Caco-2 (cell line): Measurements from ENCODE around the gene ANKRD44. TPM values are rescaled to one million over a fixed set of nuclear protein-coding genes. Genes with fewer than 3 reads are reported as not detected.

ENCODE experiments used
- BruUV-seq: library from RNA; stranded (reverse); fragments of 400-500 nt; replicated peaks from 2 replicates; lab custom pipeline; 2021; lab: Mats Ljungman, UMichigan
- CTCF ChIA-PET: fragments of 300-600 bp; sonication (Branson Sonifier 250); formaldehyde crosslinking; loops from one replicate; lab custom pipeline; 2022; ENCODE audit warnings: antibody characterized with exemption; lab: Charles Lee
- POLR2A ChIA-PET: fragments of 300-600 bp; sonication (Branson Sonifier 250); formaldehyde crosslinking; loops from one replicate; lab custom pipeline; 2022; ENCODE audit warnings: antibody characterized with exemption; lab: Charles Lee
- DNase-seq, 2 experiments: peaks; one replicate each; pipeline versions ENCODE4 v3.0.0 to v3.0.0-alpha.2; 2020 to 2022
- H3K27me3 ChIP-seq: replicated peaks from 2 replicates; pipeline ENCODE4 v1.6.0; 2011; ENCODE audit warnings: low read length; ENCODE audit not compliant: control insufficient read depth, insufficient read depth
- H3K36me3 ChIP-seq: 2 replicates; pipeline ENCODE4 v1.5.1; 2011; ENCODE audit warnings: low read length; ENCODE audit not compliant: control insufficient read depth, insufficient read depth
- H3K4me1 ChIP-seq: fragments of 250-450 bp; sonication (Bioruptor Pico); 2 replicates; pipeline ENCODE4 v1.5.1; 2020; ENCODE audit warnings: mild to moderate bottlenecking
- H3K4me3 ChIP-seq: 2 replicates; pipeline ENCODE4 v1.5.1; 2011; ENCODE audit warnings: low read depth, mild to moderate bottlenecking, control low read depth, low read length
- H3K9me3 ChIP-seq: fragments of 250-450 bp; sonication (Bioruptor Pico); 2 replicates; pipeline ENCODE4 v1.5.1; 2020; ENCODE audit warnings: mild to moderate bottlenecking, moderate library complexity
- H3K27ac Mint-ChIP-seq: one replicate; pipeline ENCODE4 v1.8.0; 2022; ENCODE audit warnings: mixed read lengths; ENCODE audit not compliant: unreplicated experiment
- H3K27me3 Mint-ChIP-seq: one replicate; pipeline ENCODE4 v1.8.0; 2022; ENCODE audit warnings: mixed read lengths; ENCODE audit not compliant: insufficient read depth, unreplicated experiment
- H3K36me3 Mint-ChIP-seq: one replicate; pipeline ENCODE4 v1.8.0; 2022; ENCODE audit warnings: mild to moderate bottlenecking, mixed read lengths; ENCODE audit not compliant: insufficient read depth, unreplicated experiment
- H3K4me1 Mint-ChIP-seq: one replicate; pipeline ENCODE4 v1.8.0; 2022; ENCODE audit warnings: low read depth, mixed read lengths; ENCODE audit not compliant: unreplicated experiment
- H3K4me3 Mint-ChIP-seq: one replicate; pipeline ENCODE4 v1.8.0; 2022; ENCODE audit warnings: mild to moderate bottlenecking, moderate library complexity, mixed read lengths; ENCODE audit not compliant: unreplicated experiment
- H3K9me3 Mint-ChIP-seq: one replicate; pipeline ENCODE4 v1.8.0; 2022; ENCODE audit warnings: mixed read lengths; ENCODE audit not compliant: unreplicated experiment
- CTCF ChIP-seq, 2 experiments: fragments of 200-600 bp in 1 of 2; IDR thresholded peaks; 1 replicate in 1 of 2; 2 replicates in 1 of 2; pipeline versions ENCODE4 v1.5.1 to v1.8.0; 2011 to 2022; ENCODE audit warnings: antibody characterized with exemption in 1 of 2, control low read depth in 1 of 2, inconsistent platforms in 1 of 2, low read depth in 1 of 2, low read length in 1 of 2, mild to moderate bottlenecking in 1 of 2, moderate library complexity in 1 of 2; ENCODE audit not compliant: insufficient read depth in 1 of 2, severe bottlenecking in 1 of 2, unreplicated experiment in 1 of 2
- intact Hi-C: fragments of 100-400 bp; cut with micrococcal nuclease; formaldehyde crosslinking; loops from one replicate; pipeline ENCODE4 v1.10.0; 2022; ENCODE audit not compliant: unreplicated experiment
- total RNA-seq: library from RNA; stranded (reverse); gene quantifications from 2 replicates; pipeline ENCODE4 v1.2.3, GENCODE V29; 2022

The ANKRD44 gene
- total RNA-seq, 1 experiment from 2014 or later, result 1.0 TPM

DNA sequence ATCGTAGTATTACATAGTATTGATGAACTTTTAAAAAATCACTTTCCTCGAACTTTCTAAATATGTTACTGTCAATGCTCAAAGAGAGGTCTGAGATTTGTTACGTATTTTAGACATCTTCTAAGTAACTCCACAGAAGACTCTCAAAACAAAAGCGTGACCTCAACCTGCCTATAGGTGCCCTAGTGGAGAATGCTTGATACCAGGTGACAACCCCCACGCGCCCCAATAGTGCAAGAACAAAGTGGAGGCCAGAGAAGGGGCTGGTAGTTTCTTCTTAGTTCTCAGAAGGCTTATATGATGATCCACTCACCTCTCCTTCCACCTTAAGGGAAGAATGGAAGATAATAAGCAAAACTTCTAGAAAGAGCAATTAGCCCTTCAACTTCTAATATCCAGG lies 102.6 kb downstream of the ANKRD44 start:
- TF ChIP-seq CTCF (IDR thresholded peaks at IDR 0.05; ENCODE audit: insufficient read depth in 1 of 2, low read depth in 1 of 2, low read length in 1 of 2, severe bottlenecking in 1 of 2, unreplicated experiment in 1 of 2), result no peak

DNA sequence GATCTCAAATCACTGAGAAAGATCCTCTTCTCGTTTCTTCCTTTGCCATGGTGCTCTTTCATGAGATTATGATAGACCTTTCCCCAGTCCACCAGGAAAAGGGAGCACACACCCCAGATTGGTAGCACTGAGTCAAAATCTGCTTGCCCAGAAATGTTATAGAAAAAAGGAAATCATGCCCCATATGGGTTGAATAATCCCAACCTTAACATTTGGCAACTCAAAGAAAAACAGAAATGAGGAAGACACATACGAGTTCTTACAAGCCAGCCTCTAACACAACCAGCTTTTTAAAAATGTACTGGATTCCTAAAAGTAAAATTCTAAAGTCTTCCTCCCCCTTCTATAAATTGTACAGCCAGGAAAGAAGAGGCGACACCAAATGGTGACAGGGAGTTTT lies 103.0 kb downstream of the ANKRD44 start:
- intact Hi-C loops, result no loop called here
- TF ChIP-seq CTCF (IDR thresholded peaks at IDR 0.05; ENCODE audit: insufficient read depth in 1 of 2, low read depth in 1 of 2, low read length in 1 of 2, severe bottlenecking in 1 of 2, unreplicated experiment in 1 of 2), result no peak
- Histone ChIP-seq H3K27me3 (no peaks in the 10 kb centered on the region), H3K4me3 (no peak overlapping the region), H3K9me3 (no peaks in the 10 kb centered on the region), H3K36me3 (no peaks in the 10 kb centered on the region), H3K4me1 (no peaks in the 10 kb centered on the region)
- Mint-ChIP-seq H3K9me3 (no peaks in the 10 kb centered on the region), H3K36me3 (no peaks in the 10 kb centered on the region), H3K4me1 (no peaks in the 10 kb centered on the region), H3K27ac (no peak overlapping the region), H3K4me3 (no peak overlapping the region), H3K27me3 (peaks cover 8% of the 10 kb centered on the region)
- DNase-seq, result no peak
- ChIA-PET POLR2A (no interaction called here), CTCF (no interaction called here)
- BruUV-seq, result no TSS peak

More for the DNA sequence above, 102.6 kb downstream of the ANKRD44 start:
- DNase-seq, result no peak
- Histone ChIP-seq H3K27me3 (no peaks in the 10 kb centered on the region), H3K4me3 (no peak overlapping the region), H3K4me1 (no peaks in the 10 kb centered on the region), H3K9me3 (no peaks in the 10 kb centered on the region), H3K36me3 (no peaks in the 10 kb centered on the region)
- Mint-ChIP-seq H3K4me3 (no peak overlapping the region), H3K9me3 (no peaks in the 10 kb centered on the region), H3K27ac (no peak overlapping the region), H3K36me3 (no peaks in the 10 kb centered on the region), H3K4me1 (no peaks in the 10 kb centered on the region), H3K27me3 (peaks cover 8% of the 10 kb centered on the region)
- BruUV-seq, result no TSS peak
- ChIA-PET POLR2A (no interaction called here), CTCF (no interaction called here)
- intact Hi-C loops, result no loop called here

- intact Hi-C loops, result no loop called here
- H3K9me3 Mint-ChIP-seq, result no peaks in the 10 kb centered on the region
These were observed 103.5 kb downstream of the ANKRD44 start for GRCh38 chr2:197207106-197207505.

More at GRCh38 chr2:197207106-197207505, 103.5 kb downstream of the ANKRD44 start:
- H3K4me3 Mint-ChIP-seq, result no peak overlapping the region
- no peaks in the 10 kb centered on the region for H3K36me3 ChIP-seq
- no peak overlapping the region for H3K4me3 ChIP-seq
- no TSS peak for BruUV-seq
- no peak for DNase-seq
- H3K27me3 Mint-ChIP-seq, result peaks cover 8% of the 10 kb centered on the region
- ChIA-PET POLR2A (no interaction called here), CTCF (no interaction called here)
- no peaks in the 10 kb centered on the region for H3K4me1 Mint-ChIP-seq
- no peaks in the 10 kb centered on the region for H3K27me3 ChIP-seq
- no peak for TF ChIP-seq CTCF (IDR thresholded peaks at IDR 0.05; ENCODE audit: insufficient read depth in 1 of 2, low read depth in 1 of 2, low read length in 1 of 2, severe bottlenecking in 1 of 2, unreplicated experiment in 1 of 2)
- H3K27ac Mint-ChIP-seq, result no peak overlapping the region
- no peaks in the 10 kb centered on the region for H3K9me3 ChIP-seq
- H3K36me3 Mint-ChIP-seq, result no peaks in the 10 kb centered on the region
- no peaks in the 10 kb centered on the region for H3K4me1 ChIP-seq
